NCI-H1417 treated with DMSO at 0.1 percent for 48 hours (cell line): ENCODE measurements around the gene SHF.
"Not testable (repeated sequence)": the region's sequence is repeated elsewhere in the genome, so short reads cannot be mapped to it uniquely, and the experiment has no call there.

Source experiments
- DNase-seq: peaks from one replicate; lab custom pipeline; 2025; lab: John Stamatoyannopoulos, UW

SHF gene

DNA sequence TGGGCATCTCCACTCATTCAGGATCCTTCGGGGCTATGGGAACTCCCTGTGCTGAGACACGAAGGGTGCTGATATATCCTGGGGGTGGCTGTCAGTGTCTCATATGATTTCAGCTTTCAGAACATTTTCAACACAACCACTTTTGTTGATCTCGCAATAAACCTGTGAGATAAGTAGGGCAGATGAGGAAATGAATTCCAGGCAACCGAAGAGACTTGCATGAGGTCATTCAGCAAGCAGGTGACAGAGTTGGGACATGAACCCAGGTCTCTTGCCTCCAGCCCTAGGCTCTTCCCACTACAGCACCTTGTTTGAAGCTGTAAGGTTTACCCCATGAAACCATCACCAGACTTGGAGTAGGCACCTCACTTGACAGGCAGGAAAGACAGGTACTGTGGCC, 41.4 kb downstream of the SHF start:
- no peak for DNase-seq

DNA sequence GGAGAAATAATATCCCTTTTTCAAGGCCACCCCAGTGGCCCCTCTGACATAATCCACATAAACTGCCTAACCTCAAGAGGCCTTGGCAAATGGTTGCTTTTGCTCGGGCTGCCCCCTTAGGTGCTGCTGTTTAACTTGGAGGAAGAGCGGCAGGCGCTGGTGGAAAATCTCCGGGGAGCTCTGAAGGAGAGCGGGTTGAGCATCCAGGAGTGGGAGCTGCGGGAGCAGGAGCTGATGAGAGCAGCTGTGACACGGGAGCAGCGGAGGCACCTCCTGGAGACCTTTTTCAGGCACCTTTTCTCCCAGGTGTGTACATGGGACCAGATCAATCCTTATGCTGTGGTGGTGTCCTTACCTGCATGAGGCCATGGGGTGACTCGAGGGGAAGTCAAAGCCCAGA, 43.0 kb downstream of the SHF start:
- DNase-seq, result no peak

DNA sequence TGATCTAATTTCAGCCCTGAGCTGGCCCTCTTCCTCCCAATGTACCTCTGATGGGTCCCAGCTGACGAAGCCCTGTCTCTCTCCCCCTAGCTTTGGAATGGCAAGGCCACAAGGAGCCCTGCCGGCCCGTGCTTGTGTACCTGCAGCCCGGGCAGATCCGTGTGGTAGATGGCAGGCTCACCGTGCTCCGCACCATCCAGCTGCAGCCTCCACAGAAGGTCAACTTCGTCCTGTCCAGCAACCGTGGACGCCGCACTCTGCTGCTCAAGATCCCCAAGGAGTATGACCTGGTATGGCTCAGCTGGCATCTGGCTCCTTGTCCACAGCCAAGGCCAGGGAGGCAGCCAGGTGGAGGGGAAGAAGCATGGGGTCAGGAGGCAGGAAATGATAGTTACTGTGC, 43.8 kb downstream of the SHF start:
- DNase-seq, result no peak

DNA sequence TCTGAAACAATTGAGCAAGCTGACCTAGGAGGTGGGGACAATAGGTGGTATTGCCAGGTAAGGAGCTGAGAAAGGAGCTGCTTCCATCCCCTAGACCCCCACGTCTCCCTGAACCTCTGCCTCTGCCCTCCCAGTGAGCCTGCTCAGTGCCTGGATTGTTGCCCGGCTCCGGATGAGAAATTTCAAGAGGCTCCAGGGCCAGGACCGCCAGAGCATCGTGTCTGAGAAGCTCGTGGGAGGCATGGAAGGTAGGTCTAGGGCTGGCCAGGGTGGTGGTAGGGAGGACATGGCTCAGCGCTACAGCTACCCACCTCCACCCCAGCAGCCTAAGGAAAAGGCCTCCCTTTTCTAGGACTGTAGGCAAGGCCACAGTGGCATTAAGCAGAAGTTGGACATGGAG, 44.7 kb downstream of the SHF start:
- no peak for DNase-seq

DNA sequence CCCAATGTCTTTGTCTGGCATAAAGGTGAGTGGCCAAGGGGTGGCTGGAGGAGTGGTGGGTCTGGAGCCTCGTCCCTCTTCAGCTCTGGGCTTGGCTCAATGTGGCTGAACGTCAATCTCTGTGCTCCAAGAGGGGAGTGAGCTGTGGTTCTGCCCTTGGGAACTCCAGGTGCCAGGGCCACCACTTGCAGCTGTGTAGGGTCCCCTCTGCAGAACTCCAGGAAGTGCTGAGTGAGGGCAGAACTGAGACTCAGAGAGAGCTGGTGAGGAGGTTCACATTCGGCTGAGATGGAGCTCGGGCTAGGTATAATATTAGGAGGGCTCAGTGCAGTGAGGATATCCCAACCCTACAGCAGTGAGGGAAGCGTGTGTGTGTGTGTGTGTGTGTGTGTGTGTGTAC, 46.4 kb downstream of the SHF start:
- DNase-seq, result no peak

DNA sequence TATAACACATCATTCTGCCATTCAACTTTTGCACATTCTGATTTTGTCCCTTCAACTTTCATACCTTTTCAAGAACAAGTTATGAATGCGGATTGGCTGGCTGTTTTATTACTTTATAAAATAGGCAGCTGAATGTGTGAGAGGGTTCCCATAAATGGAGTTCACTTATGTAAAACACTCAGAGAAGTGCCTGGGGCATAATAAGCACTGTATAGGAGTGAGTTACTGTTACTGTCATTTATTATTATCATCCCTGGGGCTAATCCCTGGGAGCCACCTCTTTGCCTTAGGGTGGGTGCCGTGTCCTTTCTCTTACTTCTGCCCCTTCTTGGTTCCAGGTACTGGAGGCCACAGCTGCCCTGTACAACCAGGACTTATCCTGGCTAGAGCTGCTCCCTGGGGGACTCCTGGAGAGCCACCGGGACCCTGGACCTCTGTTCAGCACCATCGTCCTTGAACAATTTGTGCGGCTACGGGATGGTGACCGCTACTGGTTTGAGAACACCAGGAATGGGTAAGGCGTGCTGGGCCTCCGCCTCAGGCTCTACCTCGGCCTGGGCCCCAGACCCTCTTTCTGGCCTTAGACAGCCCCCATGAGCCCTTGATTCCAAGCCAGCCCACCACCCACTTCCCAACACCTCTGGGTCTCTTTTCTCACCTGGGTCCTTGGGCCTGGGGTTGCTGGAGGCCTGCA, 47.1 kb downstream of the SHF start:
- no peak for DNase-seq

DNA sequence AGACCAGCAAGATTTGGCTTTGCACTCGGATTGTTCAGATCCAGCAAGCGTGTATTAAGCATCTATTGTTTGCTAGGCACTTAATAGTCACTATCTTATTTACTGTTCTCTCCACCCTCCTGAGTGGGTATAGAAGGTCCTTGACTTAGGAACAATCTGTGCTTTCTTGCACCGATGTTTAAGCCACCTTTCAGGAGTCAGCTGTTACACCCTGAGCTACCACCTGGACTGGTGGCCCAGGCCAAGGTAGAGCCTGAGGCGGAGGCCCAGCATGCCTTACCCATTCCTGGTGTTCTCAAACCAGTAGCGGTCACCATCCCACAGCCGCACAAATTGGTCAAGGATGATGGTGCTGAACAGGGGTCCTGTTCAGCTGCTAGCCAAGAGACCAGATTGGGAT, 48.0 kb downstream of the SHF start:
- DNase-seq, result no peak

DNA sequence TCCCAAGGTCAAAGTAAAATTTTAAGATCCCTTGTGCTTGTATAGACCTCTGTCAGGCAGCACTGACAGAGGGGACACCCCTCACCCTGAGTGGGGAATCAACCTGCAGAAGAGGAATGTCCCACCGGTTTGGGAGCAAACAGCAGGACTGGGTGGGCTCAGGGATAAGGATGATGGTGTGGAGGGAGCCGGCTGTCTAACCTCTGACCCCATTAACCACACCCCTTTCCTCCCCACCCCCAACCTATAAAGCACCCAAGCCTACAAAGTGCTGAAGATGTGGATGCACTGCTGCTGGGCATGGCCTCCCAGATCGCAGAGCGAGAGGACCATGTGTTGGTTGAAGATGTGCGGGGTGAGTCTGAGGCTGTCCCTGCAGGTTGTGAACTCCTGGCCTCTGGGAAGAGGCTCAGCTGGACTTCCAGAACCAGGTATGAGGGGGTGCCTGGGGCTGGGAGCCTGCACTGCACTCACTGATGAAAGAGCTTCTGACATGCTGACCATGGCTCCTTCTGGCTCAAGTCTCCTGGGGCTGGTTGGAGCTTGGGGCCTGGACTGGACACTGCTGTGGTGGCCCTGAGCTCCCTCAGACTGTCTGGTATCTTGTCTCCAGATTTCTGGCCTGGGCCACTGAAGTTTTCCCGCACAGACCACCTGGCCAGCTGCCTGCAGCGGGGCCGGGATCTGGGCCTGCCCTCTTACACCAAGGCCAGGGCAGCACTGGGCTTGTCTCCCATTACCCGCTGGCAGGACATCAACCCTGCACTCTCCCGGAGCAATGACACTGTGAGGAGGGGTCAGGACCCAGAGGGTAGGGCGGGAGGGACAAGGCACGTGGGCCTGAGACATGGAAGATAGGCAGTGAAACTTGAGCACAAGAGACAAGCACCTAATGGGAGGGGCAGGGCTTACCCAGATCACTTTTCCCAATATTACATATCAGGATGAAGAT, 48.7 kb downstream of the SHF start:
- DNase-seq, result no peak

DNA sequence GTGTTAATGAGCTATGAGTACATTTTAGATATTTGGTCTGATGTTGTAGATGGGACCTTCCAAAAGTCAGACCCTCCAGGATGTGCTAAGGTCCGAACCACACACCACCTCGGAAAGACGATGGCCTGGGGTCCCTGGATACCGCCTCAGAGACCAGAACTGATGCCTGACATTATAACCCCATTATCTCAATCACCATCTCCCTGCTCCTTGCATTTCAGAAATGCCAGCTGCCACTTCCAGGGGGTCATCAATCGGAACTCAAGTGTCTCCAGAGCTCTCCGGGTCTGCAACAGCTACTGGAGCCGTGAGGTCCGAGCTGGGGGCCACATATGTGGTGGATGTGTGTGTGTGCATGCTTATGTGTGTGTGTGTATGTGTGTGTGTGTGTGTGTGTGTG, 50.1 kb downstream of the SHF start:
- DNase-seq, result no peak

DNA sequence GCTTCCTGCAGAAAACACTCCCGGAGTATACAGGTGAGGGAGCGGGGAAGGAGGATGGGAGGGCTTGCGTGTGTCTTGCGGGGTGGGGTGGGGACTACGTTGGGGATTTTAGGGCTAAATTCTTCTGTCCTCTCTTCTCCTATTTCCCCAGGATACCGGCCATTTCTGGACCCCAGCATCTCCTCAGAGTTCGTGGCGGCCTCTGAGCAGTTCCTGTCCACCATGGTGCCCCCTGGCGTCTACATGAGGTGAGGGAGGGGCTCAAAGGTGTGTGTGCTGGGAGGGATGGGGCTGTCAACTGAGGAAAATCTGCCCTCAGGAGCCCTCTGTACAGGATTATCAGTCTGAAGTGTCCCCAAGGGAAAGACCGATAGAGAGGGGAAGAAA, 51.4 kb downstream of the SHF start:
- no peak for DNase-seq

DNA sequence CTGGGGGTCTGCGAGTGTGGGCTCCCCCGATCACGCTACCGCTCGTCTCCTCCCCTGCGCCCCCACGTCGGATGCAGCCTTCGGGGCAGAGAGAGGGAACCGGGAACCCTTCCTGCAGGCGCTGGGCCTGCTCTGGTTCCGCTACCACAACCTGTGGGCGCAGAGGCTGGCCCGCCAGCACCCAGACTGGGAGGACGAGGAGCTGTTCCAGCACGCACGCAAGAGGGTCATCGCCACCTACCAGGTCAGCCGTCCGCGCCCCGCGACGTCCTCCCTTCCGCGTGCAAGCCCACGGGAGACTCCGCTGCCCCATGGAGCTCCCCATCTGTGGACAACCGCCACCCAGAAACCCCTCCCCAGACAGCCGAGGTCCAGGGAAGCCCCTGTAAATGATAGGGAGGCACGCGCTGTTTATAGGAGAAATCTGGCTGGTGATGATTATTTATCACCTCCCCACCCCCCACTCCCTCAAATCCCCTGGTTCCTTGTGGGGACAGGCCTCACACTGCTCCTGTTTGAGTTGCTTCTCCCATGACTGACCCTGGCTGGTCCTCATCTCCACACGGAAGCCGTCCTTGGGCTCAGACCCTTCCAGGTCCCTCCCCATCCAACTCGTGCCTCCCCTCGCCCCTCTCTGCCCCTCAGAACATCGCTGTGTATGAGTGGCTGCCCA, 51.9 kb downstream of the SHF start:
- not testable (repeated sequence) for DNase-seq

DNA sequence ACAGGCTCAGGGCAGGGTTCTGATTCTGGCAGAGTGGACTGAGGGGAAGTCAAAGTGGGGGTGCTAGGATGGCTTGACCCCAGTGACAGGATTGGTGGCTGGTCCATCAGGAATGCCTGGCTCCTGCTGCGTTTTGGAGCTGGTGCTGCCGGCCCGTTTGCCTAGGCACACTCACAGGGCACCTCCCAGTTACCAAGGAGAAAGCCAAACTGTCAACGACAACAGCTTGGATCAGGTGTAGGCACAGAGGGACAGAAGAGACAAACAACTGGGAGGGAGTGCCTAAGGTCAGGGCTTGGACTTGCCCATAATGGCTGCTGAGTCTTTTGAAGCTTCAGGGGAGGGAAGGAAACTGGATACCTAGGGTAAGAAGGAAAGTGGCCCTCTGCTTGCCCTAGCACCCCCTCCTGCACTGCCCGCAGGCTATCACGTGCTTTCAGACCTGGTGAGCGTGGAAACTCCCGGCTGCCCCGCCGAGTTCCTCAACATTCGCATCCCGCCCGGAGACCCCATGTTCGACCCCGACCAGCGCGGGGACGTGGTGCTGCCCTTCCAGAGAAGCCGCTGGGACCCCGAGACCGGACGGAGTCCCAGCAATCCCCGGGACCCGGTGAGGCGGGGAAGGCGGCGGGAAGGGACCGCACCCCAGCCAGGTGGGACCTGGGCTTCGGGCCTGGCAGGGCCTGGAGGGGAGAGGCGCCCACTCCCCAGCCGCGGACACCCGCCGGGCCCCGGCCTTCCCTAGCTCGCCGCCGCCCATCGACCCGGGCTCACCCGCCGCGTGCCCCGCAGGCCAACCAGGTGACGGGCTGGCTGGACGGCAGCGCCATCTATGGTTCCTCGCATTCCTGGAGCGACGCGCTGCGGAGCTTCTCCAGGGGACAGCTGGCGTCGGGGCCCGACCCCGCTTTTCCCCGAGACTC, 52.8 kb downstream of the SHF start:
- DNase-seq, result no peak

DNA sequence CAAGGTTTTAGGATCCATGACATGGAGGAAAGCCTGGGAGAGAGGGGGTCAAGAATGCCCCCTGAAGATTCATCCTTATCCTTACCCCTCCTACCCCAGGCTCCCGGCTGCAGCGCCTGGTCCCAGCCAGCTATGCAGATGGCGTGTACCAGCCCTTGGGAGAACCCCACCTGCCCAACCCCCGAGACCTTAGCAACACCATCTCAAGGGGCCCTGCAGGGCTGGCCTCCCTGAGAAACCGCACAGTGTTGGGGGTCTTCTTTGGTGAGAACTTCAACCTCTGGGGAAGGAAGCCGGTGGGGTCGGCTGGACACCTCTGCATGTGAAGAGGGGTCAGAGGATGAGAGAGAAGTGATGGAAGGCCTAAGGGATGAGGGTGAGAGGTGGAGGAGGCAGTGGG, 53.7 kb downstream of the SHF start:
- no peak for DNase-seq

DNA sequence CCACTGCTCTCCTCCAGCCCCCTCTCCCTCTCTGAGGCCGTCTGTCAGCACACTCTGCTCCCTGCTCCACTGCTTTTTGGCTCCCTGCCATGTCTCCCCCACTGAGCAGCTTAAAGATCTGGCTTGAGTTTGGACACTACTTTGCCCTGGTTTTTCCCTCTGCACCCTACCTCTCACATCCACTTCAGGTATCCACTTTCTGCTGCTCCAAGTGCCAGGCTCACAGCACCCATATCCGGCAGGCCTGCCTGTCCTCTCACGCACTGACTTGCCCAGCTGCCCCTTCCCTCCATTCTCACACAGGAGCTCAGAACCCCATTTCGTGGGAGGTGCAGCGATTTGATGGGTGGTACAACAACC, 54.2 kb downstream of the SHF start:
- no peak for DNase-seq

DNA sequence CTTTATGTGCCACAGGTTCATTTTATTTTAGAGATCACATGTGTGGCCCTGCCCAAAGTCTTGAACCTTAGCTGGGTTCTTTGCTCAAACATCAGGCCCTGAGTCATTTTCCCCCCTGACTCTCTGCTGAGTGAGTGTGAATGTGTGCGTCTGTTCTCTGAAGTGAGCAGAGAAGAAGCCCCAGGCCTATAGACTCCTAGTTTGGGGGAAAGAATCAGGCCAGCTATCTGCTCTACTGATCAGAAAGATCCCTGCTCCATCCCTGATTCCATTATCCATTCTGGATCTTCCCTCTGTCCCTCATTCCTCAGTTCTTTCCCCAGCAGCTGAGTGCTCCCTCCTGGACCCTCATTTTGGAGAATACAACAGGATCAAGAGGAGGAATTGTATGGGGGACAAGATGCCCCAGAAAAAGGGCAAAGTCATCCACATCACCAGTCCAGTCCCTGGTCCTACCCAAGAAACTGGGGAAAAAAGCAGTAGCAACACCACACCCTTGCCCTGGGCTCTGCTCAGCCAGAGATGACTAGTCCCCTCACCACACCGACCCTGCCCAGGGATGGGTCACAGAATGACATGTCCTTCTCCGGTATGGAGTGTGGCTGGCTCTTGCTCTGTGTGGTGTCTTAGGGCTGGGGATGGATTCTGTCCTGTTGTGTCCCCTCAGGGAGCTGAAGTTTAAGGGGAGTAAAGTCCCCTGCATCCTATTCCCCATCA, 54.8 kb downstream of the SHF start:
- no peak for DNase-seq

DNA sequence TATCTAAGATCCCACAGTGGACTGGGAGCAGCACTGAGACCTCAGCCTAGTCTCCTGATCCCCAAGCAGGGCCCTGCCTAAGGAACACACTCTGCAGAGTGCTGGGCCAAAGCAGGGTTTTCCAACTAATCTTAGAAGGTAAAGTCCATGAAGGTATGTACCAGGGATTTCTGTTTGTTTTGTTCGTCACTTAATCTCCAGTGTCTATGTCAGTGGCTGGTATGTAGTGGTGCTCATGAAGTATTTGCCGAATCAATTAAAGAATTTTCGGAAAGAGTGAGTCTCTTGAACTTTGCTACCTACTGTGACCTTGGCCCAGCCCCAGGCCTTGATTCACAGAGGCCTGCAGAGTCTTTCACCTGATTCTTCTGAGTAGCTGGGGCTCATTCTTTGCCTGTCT, 56.3 kb downstream of the SHF start:
- no peak for DNase-seq

DNA sequence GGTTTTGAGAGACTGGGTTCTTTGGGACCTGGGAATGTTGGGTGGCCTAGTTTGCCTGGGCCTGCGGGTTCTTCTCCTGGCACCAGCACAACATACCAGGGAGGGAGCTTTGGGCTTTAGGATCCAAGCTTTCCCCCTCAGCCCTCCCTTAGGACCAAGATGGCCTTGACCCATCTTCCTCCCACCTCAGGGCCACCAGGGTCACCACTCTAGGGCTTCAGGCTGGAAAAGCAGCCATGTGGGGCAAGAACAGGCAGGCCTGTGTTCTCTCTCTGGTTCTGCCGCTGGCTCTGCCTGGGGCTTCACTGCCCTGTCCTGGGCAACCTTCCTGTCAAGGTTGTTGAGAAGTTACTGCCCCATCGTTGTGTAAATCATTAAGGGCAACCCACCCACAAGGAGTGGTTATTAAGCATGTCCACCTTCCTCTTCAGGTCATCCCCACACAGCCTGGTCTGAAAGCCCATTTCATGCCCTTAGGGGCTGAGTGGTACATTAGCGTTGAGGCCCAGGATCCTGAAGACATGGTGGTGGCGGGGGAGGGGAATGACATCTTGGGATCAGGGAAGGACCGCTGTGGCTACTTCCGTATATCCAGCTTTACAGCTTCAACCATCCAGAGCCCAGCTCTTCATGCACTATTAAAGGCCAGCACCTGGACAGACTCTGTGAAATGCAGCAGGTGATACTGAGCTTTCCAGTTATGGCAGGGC, 57.3 kb downstream of the SHF start:
- DNase-seq, result no peak

DNA sequence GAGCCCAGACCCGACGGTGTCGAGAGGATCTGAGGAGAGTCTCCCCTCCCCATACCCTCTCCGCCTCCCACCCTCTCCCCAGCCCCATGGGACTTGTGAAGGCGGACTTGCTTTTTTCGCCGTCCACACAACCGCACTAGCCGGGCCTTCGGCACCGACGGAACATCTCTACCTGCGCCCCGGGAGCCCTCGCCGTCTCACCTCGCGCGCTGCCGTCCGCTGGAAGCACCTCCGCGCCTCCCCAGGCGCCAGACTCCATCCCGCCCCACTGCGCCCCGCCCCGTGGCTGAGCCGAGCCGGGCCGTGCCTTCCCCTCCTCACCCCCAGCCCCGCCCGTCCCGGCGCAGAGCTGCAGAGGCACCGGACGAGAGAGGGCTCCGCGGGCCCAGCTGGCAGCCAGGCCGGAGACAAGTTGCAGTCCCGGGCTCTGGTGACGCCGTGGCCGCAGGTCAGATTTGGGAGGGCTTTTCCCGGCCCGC, 58.1 kb downstream of the SHF start, which contains the start of the genes DUOX1 and DUOXA1:
TSS of gene DUOX1 (plus strand) at position 344 of the 479 bp plus-strand sequence. CDS start 1,973 bp downstream, outside the sequence.
TSS of gene DUOXA1 (minus strand) at position 229 of the 479 bp plus-strand sequence. CDS start 6,865 bp downstream, outside the sequence.
- DNase-seq, result no peak

DNA sequence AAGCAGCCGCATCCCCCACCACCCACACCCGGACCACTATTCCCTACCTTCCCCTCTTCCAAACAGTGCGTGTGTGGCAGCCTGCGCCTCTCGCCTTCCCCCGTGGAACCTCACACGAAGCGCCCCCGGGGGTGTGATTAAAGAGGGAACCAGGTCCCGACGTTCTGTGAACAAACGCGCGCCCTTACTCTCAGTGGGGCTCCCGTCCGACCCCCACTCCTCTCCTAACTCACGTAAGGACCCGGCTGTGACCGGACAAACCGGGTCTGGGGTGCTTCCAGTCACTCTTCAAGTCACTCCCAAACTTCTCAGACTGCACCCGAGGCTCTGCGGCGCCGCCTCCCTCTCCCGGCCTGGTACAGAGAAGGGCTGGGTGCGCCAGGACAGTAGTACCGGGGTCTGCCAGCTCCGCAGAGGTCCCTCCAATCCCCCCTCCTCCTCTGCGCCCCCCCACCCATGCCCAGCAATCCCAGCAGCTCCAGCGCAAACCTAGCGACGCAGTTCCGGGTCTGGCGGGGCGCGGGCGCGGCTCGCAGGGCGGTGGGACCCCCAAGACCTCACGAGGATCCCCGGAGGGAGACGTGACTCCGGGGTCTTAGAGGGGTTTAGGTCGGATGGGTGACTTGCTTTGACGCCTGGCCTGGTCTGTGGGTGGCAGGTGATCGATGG, 58.7 kb downstream of the SHF start:
- no peak for DNase-seq
